PC-9 (cell line): ENCODE results near the gene PNMA6E. TPM values are rescaled to one million over a fixed set of nuclear protein-coding genes. Genes with fewer than 3 reads are reported as not detected.

ENCODE experiments used
- BruUV-seq: library from RNA; stranded (reverse); fragments of 400-500 nt; replicated peaks from 2 replicates; lab custom pipeline; 2021; lab: Mats Ljungman, UMichigan
- CTCF ChIA-PET: fragments of 300-600 bp; sonication (Branson Sonifier 250); formaldehyde crosslinking; loops from one replicate; lab custom pipeline; 2022; ENCODE audit warnings: antibody characterized with exemption; lab: Charles Lee
- POLR2A ChIA-PET: fragments of 300-600 bp; sonication (Branson Sonifier 250); formaldehyde crosslinking; loops from one replicate; lab custom pipeline; 2022; ENCODE audit warnings: antibody characterized with exemption; ENCODE audit not compliant: unreplicated experiment; lab: Charles Lee
- DNase-seq, 2 experiments: peaks; one replicate each; pipeline versions ENCODE4 v3.0.0 to v3.0.0-alpha.2; 2015 to 2022; ENCODE audit warnings: mixed read lengths in 1 of 2
- H2AFZ ChIP-seq: fragments of 200-600 bp; sonication (generic); 2 replicates; pipeline ENCODE4 v1.8.1; 2017; ENCODE audit warnings: antibody characterized with exemption
- H3F3A ChIP-seq: fragments of 200-600 bp; sonication (generic); 2 replicates; pipeline ENCODE4 v1.8.1; 2017; ENCODE audit warnings: antibody characterized with exemption, mild to moderate bottlenecking, low read depth; ENCODE audit not compliant: insufficient read depth
- H3K27ac ChIP-seq: fragments of 200-600 bp; sonication (generic); 2 replicates; pipeline ENCODE4 v1.6.1; 2016; ENCODE audit warnings: mixed run types
- H3K27me3 ChIP-seq: fragments of 200-600 bp; sonication (generic); 2 replicates; pipeline ENCODE4 v1.6.1; 2016; ENCODE audit warnings: low read depth, mixed run types; ENCODE audit not compliant: insufficient read depth
- H3K36me3 ChIP-seq: fragments of 200-600 bp; sonication (generic); 2 replicates; pipeline ENCODE4 v1.6.1; 2016; ENCODE audit warnings: low read depth, mixed run types
- H3K4me1 ChIP-seq: fragments of 200-600 bp; sonication (generic); replicated peaks from 2 replicates; pipeline ENCODE4 v1.6.1; 2016; ENCODE audit warnings: mixed run types; ENCODE audit not compliant: insufficient read depth
- H3K4me2 ChIP-seq: fragments of 200-600 bp; sonication (generic); 2 replicates; pipeline ENCODE4 v1.6.1; 2017; ENCODE audit warnings: mixed run types
- H3K4me3 ChIP-seq: fragments of 200-600 bp; sonication (generic); 2 replicates; pipeline ENCODE4 v1.6.1; 2016; ENCODE audit warnings: mixed run types
- H3K79me2 ChIP-seq: fragments of 200-600 bp; sonication (generic); 2 replicates; pipeline ENCODE4 v1.6.1; 2017; ENCODE audit warnings: low read depth, mixed run types
- H3K9me2 ChIP-seq: fragments of 200-600 bp; sonication (generic); 2 replicates; pipeline ENCODE4 v1.8.1; 2017; ENCODE audit warnings: mild to moderate bottlenecking; ENCODE audit not compliant: insufficient read depth
- H3K9me3 ChIP-seq: fragments of 200-600 bp; sonication (generic); 2 replicates; pipeline ENCODE4 v1.8.1; 2016; ENCODE audit warnings: low read depth; ENCODE audit not compliant: insufficient read depth
- H4K20me1 ChIP-seq: fragments of 200-600 bp; sonication (generic); 2 replicates; pipeline ENCODE4 v1.8.1; 2017; ENCODE audit not compliant: insufficient read depth
- EZH2 ChIP-seq: fragments of 200-600 bp; sonication (generic); IDR thresholded peaks from 2 replicates; pipeline ENCODE4 v1.8.0; 2017; ENCODE audit warnings: antibody characterized with exemption, low read depth
- intact Hi-C: fragments of 100-400 bp; cut with micrococcal nuclease; formaldehyde crosslinking; loops from one replicate; pipeline ENCODE4 v1.10.0; 2022; ENCODE audit not compliant: unreplicated experiment
- total RNA-seq: library from RNA; stranded (reverse); gene quantifications from 2 replicates; pipeline ENCODE4 v1.2.3, GENCODE V29; 2021
- TF ChIP-seq, protein P1 (sequence below): fragments of 200-600 bp; sonication (generic); conservative IDR thresholded peaks from 2 replicates; pipeline ENCODE4 v1.6.1; 2017; ENCODE audit warnings: mixed run types, antibody characterized with exemption, mild to moderate bottlenecking, moderate library complexity

Gene PNMA6E
- total RNA-seq, 1 experiment from 2014 or later, result not detected

DNA sequence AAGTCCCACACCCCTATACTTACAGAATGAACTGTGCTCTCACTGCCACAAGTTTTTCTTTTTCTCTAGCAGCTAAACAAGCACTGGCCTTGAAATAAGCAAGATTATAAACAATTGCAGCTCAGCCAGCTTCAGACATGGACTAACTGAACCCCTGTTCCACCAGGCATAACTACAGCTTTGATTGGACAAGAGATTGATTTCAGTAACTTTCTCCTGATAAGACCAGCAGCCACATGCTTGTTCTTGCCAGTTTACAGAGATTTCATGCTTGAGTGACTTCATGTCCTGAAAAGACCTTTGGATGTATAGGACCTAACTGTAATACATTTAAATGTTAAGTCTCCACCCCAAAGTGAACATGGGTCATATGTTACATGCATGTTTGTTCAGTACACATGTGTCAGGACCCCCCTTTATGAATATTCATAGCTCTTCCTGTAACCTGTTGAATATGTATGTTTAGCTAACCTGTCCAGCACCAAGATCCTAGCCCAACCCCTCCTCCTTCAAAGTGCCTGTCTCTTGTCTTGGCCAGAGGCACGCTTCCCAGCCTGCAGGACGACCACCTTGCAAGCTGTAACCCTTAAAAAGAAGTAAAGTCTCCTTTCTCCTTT is 39.3 kb downstream of the PNMA6E start:
- no TSS peak for BruUV-seq
- ChIA-PET CTCF (interaction anchor here (0.6 to 0.7 kb wide), 2 partner anchors 172 to 1234 kb away, joined by 3 to 13 read pairs; no protein-coding TSS in a partner anchor), POLR2A (no interaction called here)
- Histone ChIP-seq H3K36me3 (no peaks in the 10 kb centered on the region), H3K4me2 (no peak overlapping the region), H3K9me2 (no peaks in the 10 kb centered on the region), H3K4me1 (no peaks in the 10 kb centered on the region), H3K79me2 (no peaks in the 10 kb centered on the region), H3K4me3 (no peak overlapping the region), H3K27me3 (peaks cover 18% of the 10 kb centered on the region), H4K20me1 (no peaks in the 10 kb centered on the region), H3K27ac (no peak overlapping the region), H3K9me3 (no peaks in the 10 kb centered on the region), H2AFZ (no peak overlapping the region), H3F3A (no peaks in the 10 kb centered on the region)
- no peak for TF ChIP-seq EZH2
- TF ChIP-seq, protein P1, sequence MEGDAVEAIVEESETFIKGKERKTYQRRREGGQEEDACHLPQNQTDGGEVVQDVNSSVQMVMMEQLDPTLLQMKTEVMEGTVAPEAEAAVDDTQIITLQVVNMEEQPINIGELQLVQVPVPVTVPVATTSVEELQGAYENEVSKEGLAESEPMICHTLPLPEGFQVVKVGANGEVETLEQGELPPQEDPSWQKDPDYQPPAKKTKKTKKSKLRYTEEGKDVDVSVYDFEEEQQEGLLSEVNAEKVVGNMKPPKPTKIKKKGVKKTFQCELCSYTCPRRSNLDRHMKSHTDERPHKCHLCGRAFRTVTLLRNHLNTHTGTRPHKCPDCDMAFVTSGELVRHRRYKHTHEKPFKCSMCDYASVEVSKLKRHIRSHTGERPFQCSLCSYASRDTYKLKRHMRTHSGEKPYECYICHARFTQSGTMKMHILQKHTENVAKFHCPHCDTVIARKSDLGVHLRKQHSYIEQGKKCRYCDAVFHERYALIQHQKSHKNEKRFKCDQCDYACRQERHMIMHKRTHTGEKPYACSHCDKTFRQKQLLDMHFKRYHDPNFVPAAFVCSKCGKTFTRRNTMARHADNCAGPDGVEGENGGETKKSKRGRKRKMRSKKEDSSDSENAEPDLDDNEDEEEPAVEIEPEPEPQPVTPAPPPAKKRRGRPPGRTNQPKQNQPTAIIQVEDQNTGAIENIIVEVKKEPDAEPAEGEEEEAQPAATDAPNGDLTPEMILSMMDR, result no peak
- no peak for DNase-seq
- intact Hi-C loops, result loop anchor here (5.0 kb wide), 1 partner anchor 40 kb away; the partner anchor contains the start of gene PNMA6F

DNA sequence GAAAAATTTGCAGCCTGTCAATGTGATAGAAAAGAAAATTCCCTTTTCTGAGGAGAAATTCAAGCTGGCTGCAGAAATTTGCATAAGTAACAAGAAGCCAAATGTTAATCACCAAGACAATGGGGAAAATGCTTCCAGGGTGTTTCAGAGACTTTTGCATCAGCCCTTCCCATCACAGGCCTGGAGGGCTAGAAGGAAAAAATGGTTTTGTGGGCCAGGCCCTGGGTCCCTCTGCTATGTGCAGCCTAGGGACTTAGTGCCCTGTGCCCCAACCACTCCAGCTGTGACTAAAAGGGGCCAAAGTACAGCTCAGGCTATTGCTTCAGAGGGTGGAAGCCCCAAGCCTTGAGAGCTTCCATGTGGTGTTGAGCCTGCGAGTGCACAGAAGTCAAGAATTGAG is 43.3 kb downstream of the PNMA6E start:
- Histone ChIP-seq H3K4me3 (no peak overlapping the region), H2AFZ (no peak overlapping the region), H4K20me1 (no peaks in the 10 kb centered on the region), H3K4me2 (no peak overlapping the region), H3K79me2 (no peaks in the 10 kb centered on the region), H3K27ac (no peak overlapping the region), H3F3A (no peaks in the 10 kb centered on the region), H3K27me3 (no peaks in the 10 kb centered on the region), H3K9me2 (no peaks in the 10 kb centered on the region), H3K9me3 (no peaks in the 10 kb centered on the region), H3K4me1 (no peaks in the 10 kb centered on the region), H3K36me3 (no peaks in the 10 kb centered on the region)
- ChIA-PET CTCF (no interaction called here), POLR2A (no interaction called here)
- intact Hi-C loops, result no loop called here
- no TSS peak for BruUV-seq
- DNase-seq, result no peak
- TF ChIP-seq, protein P1, result no peak
- no peak for TF ChIP-seq EZH2

GRCh38 chrX:153353416-153353815 is 47.7 kb downstream of the PNMA6E start:
- CTCF ChIA-PET, result no interaction called here
- intact Hi-C loops, result no loop called here

More at GRCh38 chrX:153353416-153353815, 47.7 kb downstream of the PNMA6E start:
- H3K4me1 ChIP-seq, result no peaks in the 10 kb centered on the region
- H3K36me3 ChIP-seq, result no peaks in the 10 kb centered on the region
- no TSS peak for BruUV-seq
- H3F3A ChIP-seq, result no peaks in the 10 kb centered on the region
- no peaks in the 10 kb centered on the region for H3K9me3 ChIP-seq
- no peak for TF ChIP-seq EZH2
- TF ChIP-seq, protein P1, result no peak
- H3K4me3 ChIP-seq, result no peak overlapping the region
- H2AFZ ChIP-seq, result no peak overlapping the region
- no peaks in the 10 kb centered on the region for H3K9me2 ChIP-seq
- H3K27ac ChIP-seq, result no peak overlapping the region
- POLR2A ChIA-PET, result no interaction called here
- H3K27me3 ChIP-seq, result no peaks in the 10 kb centered on the region
- DNase-seq, result no peak
- H4K20me1 ChIP-seq, result no peaks in the 10 kb centered on the region
- no peaks in the 10 kb centered on the region for H3K79me2 ChIP-seq
- H3K4me2 ChIP-seq, result no peak overlapping the region
